H9 (cell line): Measurements from ENCODE around the gene NRXN3. TPM values are rescaled to one million over a fixed set of nuclear protein-coding genes. Genes with fewer than 3 reads are reported as not detected.

Experiments used
- DNase-seq: peaks from one replicate; pipeline ENCODE4 v3.0.0-alpha.2; 2017
- H2AFZ ChIP-seq: one replicate; pipeline ENCODE4 v1.6.1; 2013; ENCODE audit warnings: mild to moderate bottlenecking, low read length, control low read depth, moderate library complexity
- H2AK5ac ChIP-seq: 2 replicates; pipeline ENCODE4 v1.6.1; 2013; ENCODE audit warnings: low read length, control low read depth, mixed read lengths; ENCODE audit not compliant: insufficient read length
- H2BK120ac ChIP-seq: one replicate; pipeline ENCODE4 v1.6.1; 2013; ENCODE audit warnings: low read depth, mild to moderate bottlenecking, low read length, control low read depth, inconsistent platforms; ENCODE audit not compliant: poor library complexity, severe bottlenecking
- H2BK12ac ChIP-seq: 2 replicates; pipeline ENCODE4 v1.6.1; 2013; ENCODE audit warnings: low read length, control low read depth, mixed read lengths, low read depth; ENCODE audit not compliant: insufficient read length
- H2BK15ac ChIP-seq: 2 replicates; pipeline ENCODE4 v1.6.1; 2013; ENCODE audit warnings: low read depth, low read length, control low read depth
- H2BK20ac ChIP-seq: one replicate; pipeline ENCODE4 v1.6.1; 2013; ENCODE audit warnings: low read depth, mild to moderate bottlenecking, low read length, control low read depth, inconsistent platforms; ENCODE audit not compliant: poor library complexity, severe bottlenecking
- H2BK5ac ChIP-seq: 2 replicates; pipeline ENCODE4 v1.6.1; 2013; ENCODE audit warnings: low read length, control low read depth, mixed read lengths; ENCODE audit not compliant: insufficient read length
- H3K14ac ChIP-seq: 2 replicates; pipeline ENCODE4 v1.6.1; 2013; ENCODE audit warnings: low read length, control low read depth; ENCODE audit not compliant: insufficient read depth
- H3K18ac ChIP-seq: 2 replicates; pipeline ENCODE4 v1.6.1; 2013; ENCODE audit warnings: low read depth, mild to moderate bottlenecking, mixed read lengths, low read length, control low read depth; ENCODE audit not compliant: insufficient read length
- H3K23ac ChIP-seq: 2 replicates; pipeline ENCODE4 v1.6.1; 2013; ENCODE audit warnings: low read length, control low read depth, mixed read lengths, low read depth; ENCODE audit not compliant: insufficient read length
- H3K23me2 ChIP-seq: 2 replicates; pipeline ENCODE4 v1.6.1; 2013; ENCODE audit warnings: low read depth, mild to moderate bottlenecking, mixed read lengths, low read length, control low read depth; ENCODE audit not compliant: insufficient read length, poor library complexity, severe bottlenecking
- H3K27ac ChIP-seq: 2 replicates; pipeline ENCODE4 v1.5.1; 2013; ENCODE audit warnings: low read length, control low read depth, mixed read lengths, low read depth; ENCODE audit not compliant: insufficient read length
- H3K27me3 ChIP-seq: 2 replicates; pipeline ENCODE4 v1.6.1; 2013; ENCODE audit warnings: low read length, control low read depth, inconsistent platforms; ENCODE audit not compliant: insufficient read depth
- H3K4ac ChIP-seq: 2 replicates; pipeline ENCODE4 v1.6.1; 2013; ENCODE audit warnings: low read depth, mild to moderate bottlenecking, control low read depth, inconsistent platforms, low read length, moderate library complexity
- H3K4me1 ChIP-seq: 2 replicates; pipeline ENCODE4 v1.6.1; 2013; ENCODE audit warnings: low read length, control low read depth, inconsistent platforms; ENCODE audit not compliant: insufficient read depth
- H3K4me2 ChIP-seq: 2 replicates; pipeline ENCODE4 v1.6.1; 2013; ENCODE audit warnings: low read length, control low read depth, mixed read lengths; ENCODE audit not compliant: insufficient read length, insufficient read depth
- H3K56ac ChIP-seq: 2 replicates; pipeline ENCODE4 v1.6.1; 2013; ENCODE audit warnings: low read depth, mild to moderate bottlenecking, mixed read lengths, low read length, control low read depth; ENCODE audit not compliant: insufficient read length
- H3K79me1 ChIP-seq: 2 replicates; pipeline ENCODE4 v1.6.1; 2013; ENCODE audit warnings: low read depth, mild to moderate bottlenecking, moderate library complexity, low read length, control low read depth, inconsistent platforms; ENCODE audit not compliant: insufficient read depth, poor library complexity, severe bottlenecking
- H3K79me2 ChIP-seq: 2 replicates; pipeline ENCODE4 v1.6.1; 2013; ENCODE audit warnings: low read length, control low read depth, inconsistent platforms; ENCODE audit not compliant: insufficient read depth
- H3K9ac ChIP-seq: 2 replicates; pipeline ENCODE4 v1.6.1; 2013; ENCODE audit warnings: low read length, control low read depth, mixed read lengths; ENCODE audit not compliant: insufficient read length; ENCODE audit errors: extremely low read depth
- H3K9me3 ChIP-seq: one replicate; pipeline ENCODE4 v1.6.1; 2013; ENCODE audit warnings: low read depth, low read length, inconsistent platforms; ENCODE audit not compliant: control insufficient read depth
- H3T11ph ChIP-seq: one replicate; pipeline ENCODE4 v1.6.1; 2013; ENCODE audit warnings: mild to moderate bottlenecking, low read length, control low read depth, inconsistent platforms
- H4K20me1 ChIP-seq: one replicate; pipeline ENCODE4 v1.6.1; 2013; ENCODE audit not compliant: control insufficient read depth, insufficient read length, insufficient read depth
- H4K5ac ChIP-seq: 2 replicates; pipeline ENCODE4 v1.6.1; 2013; ENCODE audit warnings: low read depth, mild to moderate bottlenecking, mixed read lengths, low read length, control low read depth; ENCODE audit not compliant: insufficient read length
- H4K8ac ChIP-seq: replicated peaks from 2 replicates; pipeline ENCODE4 v1.6.1; 2013; ENCODE audit warnings: low read length, control low read depth, mixed read lengths, low read depth; ENCODE audit not compliant: insufficient read length
- H4K91ac ChIP-seq: 2 replicates; pipeline ENCODE4 v1.6.1; 2013; ENCODE audit warnings: low read depth, mild to moderate bottlenecking, moderate library complexity, mixed read lengths, low read length, control low read depth; ENCODE audit not compliant: insufficient read length
- H3K27ac Mint-ChIP-seq, 3 experiments: 2 replicates in 2 of 3; 3 replicates in 1 of 3; pipeline ENCODE4 v1.8.0; 2020 to 2021; ENCODE audit warnings: mixed read lengths in 3 of 3, mild to moderate bottlenecking in 1 of 3, moderate library complexity in 1 of 3
- H3K27me3 Mint-ChIP-seq: 2 replicates; pipeline ENCODE4 v1.8.0; 2021; ENCODE audit warnings: low read depth, mild to moderate bottlenecking, moderate library complexity, mixed read lengths
- H3K36me3 Mint-ChIP-seq, 3 experiments: 2 replicates in 2 of 3; 3 replicates in 1 of 3; pipeline ENCODE4 v1.8.0; 2020 to 2021; ENCODE audit warnings: low read depth in 3 of 3, mixed read lengths in 3 of 3; ENCODE audit not compliant: insufficient read depth in 1 of 3
- H3K4me1 Mint-ChIP-seq, 2 experiments: 2 replicates each; pipeline ENCODE4 v1.8.0; 2020; ENCODE audit warnings: mixed read lengths in 2 of 2
- H3K4me3 Mint-ChIP-seq, 2 experiments: 2 replicates in 1 of 2; 3 replicates in 1 of 2; pipeline ENCODE4 v1.8.0; 2020 to 2021; ENCODE audit warnings: mild to moderate bottlenecking in 2 of 2, mixed read lengths in 2 of 2, moderate library complexity in 1 of 2
- H3K9me3 Mint-ChIP-seq, 2 experiments: 2 replicates in 1 of 2; 3 replicates in 1 of 2; pipeline ENCODE4 v1.8.0; 2020; ENCODE audit warnings: mild to moderate bottlenecking in 2 of 2, mixed read lengths in 2 of 2, moderate library complexity in 1 of 2
- CTCF ChIP-seq: fragments of 200-600 bp; sonication (generic); conservative IDR thresholded peaks from 3 replicates; pipeline ENCODE4 v1.8.0; 2021; ENCODE audit warnings: antibody characterized with exemption, mild to moderate bottlenecking
- WGBS: extraction: QIAGEN DNeasy Blood & Tissue Kit; methylation state at CpG from one replicate; pipeline ENCODE4 v1.1.7; 2013; ENCODE audit warnings: missing lambda C conversion rate, low lambda C conversion rate, mixed read lengths; ENCODE audit not compliant: insufficient read length; ENCODE audit errors: extremely low coverage; 5-methylcytosine and 5-hydroxymethylcytosine counted together
- total RNA-seq: library from RNA; stranded (reverse); gene quantifications from 2 replicates; pipeline ENCODE4 v1.2.1, GENCODE V29; 2021

NRXN3 gene
- total RNA-seq, 1 experiment from 2014 or later: 1.8 TPM

- H3K9me3 ChIP-seq: no peaks in the 10 kb centered on the region
- no peaks in the 10 kb centered on the region for H3K23me2 ChIP-seq
- H3K56ac ChIP-seq: no peak overlapping the region
- no peaks in the 10 kb centered on the region for H3K79me1 ChIP-seq
- H2BK20ac ChIP-seq: no peak overlapping the region
- no peak overlapping the region for H4K5ac ChIP-seq
- DNase-seq: no peak
- no peak overlapping the region for H3K4ac ChIP-seq
- no peaks in the 10 kb centered on the region for H3K27me3 ChIP-seq
- Mint-ChIP-seq H3K36me3 (no peaks in the 10 kb centered on the region), H3K9me3 (no peaks in the 10 kb centered on the region), H3K27ac (no peak overlapping the region), H3K4me1 (peaks cover 0 to 3% of the 10 kb centered on the region in 2 experiments; a peak in 1 of 4 replicates), H3K4me3 (no peak overlapping the region), H3K27me3 (no peaks in the 10 kb centered on the region)
- no peak overlapping the region for H4K8ac ChIP-seq
- H3K4me1 ChIP-seq: no peaks in the 10 kb centered on the region
- H3K79me2 ChIP-seq: no peaks in the 10 kb centered on the region
- H3K23ac ChIP-seq: no peak overlapping the region
- H4K91ac ChIP-seq: no peak overlapping the region
- no peak overlapping the region for H2BK5ac ChIP-seq
- H2AK5ac ChIP-seq: no peak overlapping the region
- no peak overlapping the region for H3K14ac ChIP-seq
- no peak overlapping the region for H3K27ac ChIP-seq
- no peak overlapping the region for H3T11ph ChIP-seq
- no CpG with 5 or more reads among the region's 1 CpG for WGBS
- H2BK12ac ChIP-seq: no peak overlapping the region
- TF ChIP-seq CTCF: no peak
- no peak overlapping the region for H3K9ac ChIP-seq
- no peak overlapping the region for H2BK15ac ChIP-seq
- H3K4me2 ChIP-seq: no peak overlapping the region
- no peaks in the 10 kb centered on the region for H4K20me1 ChIP-seq
- no peak overlapping the region for H3K18ac ChIP-seq
- H2AFZ ChIP-seq: no peak overlapping the region
- H2BK120ac ChIP-seq: no peak overlapping the region
These were observed 1528.1 kb downstream of the NRXN3 start for GRCh38 chr14:79698298-79698711.
